ENCODE results near the gene TMC4.
A peak's percentile ranks its signal among the peaks of the same experiment; 100 is the strongest.

TMC4 gene

DNA sequence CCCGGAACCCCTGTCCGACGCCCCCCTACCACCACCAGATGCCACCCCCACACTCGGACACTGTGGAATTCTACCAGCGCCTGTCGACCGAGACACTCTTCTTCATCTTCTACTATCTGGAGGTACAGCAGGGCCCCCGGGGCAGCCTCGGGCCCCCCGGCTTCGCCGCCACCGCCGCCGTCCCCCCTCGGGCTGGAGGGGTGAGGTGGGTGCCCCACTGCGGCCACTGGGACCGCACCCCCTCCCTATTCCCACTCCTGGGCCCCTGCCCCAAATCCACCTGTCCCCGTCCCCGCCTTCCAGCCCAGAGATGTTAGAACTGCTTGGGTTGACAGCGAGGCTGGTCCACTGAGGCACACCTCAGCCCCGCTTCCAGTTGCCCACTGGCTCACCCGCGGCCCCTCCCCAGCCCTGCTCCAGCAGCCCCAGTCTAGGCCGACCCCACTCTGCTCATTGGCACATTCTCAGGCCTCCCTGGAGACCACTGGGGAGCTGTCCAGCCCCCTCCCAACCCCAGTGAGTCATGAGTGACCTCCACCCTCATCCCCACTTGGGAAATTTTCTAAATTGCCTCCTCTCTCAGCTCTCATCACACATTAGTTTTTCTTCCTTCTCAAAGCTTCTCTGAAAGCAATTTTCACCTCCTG, 20.0 kb downstream of the TMC4 start:
- DNase-seq, result no peak

GRCh38 chr19:54152267-54152666, 20.7 kb downstream of the TMC4 start:
- DNase-seq, result no peak

- no peak for DNase-seq
Observed at GRCh38 chr19:54151362-54152035, 21.5 kb downstream of the TMC4 start.

DNA sequence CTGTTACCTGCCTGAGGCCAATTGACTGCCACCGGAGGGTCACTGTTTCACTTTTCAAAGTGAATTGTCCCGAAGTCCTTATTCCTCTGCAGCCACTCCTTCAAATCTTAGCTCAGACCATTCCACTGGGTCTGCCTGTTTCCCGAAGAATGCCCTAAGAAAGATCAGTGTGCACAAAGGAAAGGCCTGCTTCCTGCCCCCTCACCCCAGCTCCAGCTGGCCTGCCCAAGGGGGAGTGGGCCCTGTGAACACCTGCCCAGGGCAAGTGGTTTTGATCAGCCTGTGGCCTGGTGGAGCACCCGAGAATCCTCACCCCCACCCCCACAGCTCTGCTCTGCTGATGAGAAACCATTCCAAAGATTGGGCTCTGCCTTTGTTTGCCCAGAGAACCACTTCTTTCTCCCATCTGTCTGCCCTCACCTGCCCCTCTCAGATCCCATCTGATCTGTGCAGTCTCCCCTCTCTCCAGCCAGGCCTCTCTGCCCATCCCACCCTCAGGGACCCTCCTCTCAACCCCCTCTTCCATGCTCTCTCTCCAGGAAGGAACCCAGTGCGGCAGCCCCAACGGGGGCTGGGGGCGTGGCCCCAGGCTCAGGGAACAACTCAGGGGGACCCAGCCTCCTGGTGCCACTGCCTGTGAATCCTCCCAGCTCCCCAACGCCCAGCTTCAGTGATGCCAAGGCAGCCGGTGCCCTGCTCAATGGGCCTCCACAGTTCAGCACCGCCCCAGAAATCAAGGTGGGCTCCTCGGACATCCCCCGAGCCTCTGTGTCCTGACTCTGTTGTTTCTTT, 23.7 kb downstream of the TMC4 start:
- DNase-seq, result no peak

DNA sequence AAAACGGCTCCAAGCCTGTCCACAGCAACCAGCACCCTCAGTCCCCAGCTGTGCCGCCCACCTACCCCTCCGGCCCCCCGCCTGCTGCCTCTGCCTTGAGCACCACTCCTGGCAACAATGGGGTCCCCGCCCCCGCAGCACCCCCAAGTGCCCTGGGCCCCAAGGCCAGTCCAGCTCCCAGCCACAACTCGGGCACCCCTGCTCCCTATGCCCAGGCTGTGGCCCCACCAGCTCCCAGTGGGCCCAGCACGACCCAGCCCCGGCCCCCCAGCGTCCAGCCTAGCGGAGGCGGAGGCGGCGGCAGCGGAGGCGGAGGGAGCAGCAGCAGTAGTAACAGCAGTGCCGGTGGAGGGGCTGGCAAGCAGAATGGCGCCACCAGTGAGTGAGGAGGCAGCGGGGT, 24.8 kb downstream of the TMC4 start:
- DNase-seq, result no peak

- no peak for DNase-seq
Observed at GRCh38 chr19:54147676-54148075, 25.3 kb downstream of the TMC4 start.

- DNase-seq, result no peak
Observed at GRCh38 chr19:54145541-54146158, 27.3 kb downstream of the TMC4 start.

DNA sequence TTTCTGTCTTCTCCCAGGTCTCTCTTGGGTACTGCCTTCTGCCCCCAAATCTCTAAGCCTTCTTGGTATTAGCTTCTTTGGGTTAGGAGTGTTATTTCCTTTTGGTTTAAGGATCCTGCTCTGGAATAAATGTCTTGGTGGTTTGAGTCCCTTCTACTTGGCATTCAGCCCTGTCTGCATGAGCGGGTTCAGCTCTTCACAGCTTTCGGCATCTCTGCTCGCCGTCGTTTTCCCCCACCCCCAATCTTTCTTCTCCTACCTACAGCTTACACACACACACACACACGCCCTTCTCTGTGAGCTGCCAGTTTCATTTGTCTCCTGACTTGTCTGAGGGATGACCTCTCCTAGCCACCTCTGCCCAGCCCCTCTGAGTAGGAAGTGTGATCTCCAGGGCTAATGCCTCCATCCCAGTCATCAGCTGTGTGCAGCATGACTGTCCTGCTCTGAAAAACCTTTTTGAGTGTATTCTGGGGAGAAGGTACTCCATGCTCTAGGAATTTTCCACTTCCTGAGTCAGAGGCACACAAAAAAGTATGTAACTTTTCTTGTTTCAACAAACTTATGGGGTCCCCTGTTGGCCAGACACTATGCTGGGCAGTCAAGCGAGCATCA, 30.7 kb downstream of the TMC4 start:
- no peak for DNase-seq

GRCh38 chr19:54141356-54141755, 31.6 kb downstream of the TMC4 start:
- DNase-seq, result no peak

DNA sequence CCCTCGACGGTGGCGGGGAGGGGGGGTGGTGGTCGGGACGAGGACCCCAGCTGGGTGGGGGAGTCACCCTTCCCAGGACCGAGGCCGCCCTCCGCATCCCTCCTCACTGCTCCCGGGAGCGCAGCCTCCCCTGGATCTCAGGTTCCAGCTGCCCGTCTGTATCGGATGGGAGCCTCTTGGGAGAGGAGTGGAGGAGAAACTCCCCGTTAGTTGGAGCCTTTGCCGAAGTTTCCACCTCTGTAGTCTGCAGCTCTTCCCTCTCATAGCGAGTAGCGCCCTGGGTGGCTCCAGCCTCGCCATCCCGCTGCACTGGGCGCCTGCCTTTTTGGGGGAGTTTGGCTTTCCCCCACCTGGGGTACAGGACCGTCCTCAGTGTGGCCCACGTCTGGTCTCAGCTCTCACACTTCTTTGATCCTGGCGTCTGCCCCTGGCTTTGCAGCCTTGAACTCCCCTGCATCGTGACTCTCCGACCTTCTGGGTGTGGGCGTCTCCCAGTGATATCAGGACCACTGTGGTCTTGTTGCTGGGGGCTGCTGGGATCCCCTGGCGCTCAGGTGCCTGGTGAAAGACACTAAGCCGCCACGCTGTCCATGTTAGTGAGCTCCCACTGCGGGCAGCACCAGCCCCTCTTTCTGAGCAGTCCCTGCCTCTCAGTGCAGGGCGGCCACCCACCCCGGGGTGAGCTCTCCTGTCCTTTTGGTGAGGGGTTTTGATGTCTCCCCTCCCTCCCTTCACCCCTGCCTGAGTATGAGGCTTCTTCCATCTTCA, 34.3 kb downstream of the TMC4 start:
- peak; percentile 18 for DNase-seq

DNA sequence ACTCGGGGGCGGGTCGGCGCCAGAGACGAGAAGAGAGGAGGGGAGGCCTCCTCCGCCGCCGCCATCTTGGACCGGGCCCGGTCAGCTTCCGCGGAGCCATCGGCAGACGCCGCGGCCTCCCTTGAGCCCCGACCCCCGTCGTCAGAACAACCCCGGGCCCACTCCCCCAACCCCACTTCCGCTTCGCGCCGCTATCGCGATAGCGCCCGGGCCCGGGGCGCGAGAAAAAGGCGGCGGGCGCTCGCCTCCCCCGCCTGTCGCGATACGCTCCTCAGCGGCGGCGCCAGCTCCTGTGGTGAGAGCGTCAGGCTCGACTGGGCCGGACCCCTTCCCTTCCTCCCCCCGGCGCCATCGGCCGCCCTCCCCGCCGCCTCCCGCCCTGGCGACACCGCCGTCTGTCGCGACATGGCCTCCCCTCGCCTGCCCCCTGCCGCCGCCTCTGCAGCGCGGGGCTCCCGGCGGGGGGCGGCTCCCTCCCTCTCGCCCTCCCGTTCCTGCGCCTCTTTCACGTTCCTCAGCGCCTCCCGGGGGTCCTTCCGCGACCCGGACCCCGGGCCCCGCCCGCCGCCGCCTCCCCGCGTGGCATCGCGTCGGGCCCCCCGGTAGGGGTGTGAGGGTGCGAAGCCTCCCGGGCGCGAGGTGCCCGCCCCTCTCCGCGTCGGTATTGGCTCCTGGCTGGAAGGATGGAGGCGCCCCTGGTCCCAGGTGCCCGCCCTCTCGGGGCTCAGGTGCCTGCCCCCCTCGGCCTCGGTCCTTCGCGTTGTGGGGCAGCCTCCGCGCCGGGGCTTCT, 35.1 kb downstream of the TMC4 start, which contains the start of gene CNOT3:
CNOT3 (plus strand) TSS at position 64 of the 790 bp plus-strand sequence. CDS start 5,217 bp downstream, outside the sequence.
- DNase-seq, result peak; percentile 18

DNA sequence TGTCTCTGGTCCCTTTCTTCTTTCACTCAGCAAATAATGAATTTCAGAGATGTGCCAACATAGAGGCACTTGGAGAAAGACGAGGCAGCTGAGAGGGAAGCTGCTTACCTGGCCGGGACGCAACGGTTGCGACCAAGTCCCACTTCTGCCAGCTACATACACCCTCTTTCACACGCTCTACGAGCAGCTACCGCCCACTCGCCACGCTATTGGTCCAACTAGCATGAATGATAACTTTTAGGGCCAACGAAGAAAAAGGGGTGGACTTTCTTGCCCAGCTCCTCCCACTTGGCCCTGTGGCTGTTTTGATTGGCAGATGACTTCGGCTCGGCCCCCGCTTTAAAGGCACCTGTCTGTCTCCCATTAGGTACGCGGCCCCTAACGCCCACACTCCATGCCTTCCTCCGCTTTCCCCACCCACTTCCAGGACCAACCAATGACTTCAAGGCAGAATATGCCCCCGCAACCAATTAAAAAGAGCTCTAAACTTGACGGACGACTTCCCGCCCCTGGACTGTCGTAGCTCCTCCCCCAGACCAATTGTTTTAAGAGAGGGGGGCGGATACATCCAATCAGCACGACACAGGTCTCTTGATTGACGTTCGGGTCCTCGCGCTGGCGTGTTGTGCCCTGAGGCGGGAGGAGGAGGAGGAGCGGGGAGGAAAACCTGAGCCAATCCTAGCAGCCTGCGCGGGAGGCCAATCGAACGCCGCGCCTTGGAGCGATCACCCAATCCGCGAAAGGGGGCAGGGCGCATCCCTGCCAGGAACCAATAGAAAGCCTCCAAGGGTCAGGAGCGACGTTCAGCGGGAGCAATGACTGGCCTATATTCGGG, 35.9 kb downstream of the TMC4 start:
- DNase-seq, result peak; percentile 100

GRCh38 chr19:54136086-54136863, 36.7 kb downstream of the TMC4 start:
- DNase-seq, result peak; percentile 75

DNA sequence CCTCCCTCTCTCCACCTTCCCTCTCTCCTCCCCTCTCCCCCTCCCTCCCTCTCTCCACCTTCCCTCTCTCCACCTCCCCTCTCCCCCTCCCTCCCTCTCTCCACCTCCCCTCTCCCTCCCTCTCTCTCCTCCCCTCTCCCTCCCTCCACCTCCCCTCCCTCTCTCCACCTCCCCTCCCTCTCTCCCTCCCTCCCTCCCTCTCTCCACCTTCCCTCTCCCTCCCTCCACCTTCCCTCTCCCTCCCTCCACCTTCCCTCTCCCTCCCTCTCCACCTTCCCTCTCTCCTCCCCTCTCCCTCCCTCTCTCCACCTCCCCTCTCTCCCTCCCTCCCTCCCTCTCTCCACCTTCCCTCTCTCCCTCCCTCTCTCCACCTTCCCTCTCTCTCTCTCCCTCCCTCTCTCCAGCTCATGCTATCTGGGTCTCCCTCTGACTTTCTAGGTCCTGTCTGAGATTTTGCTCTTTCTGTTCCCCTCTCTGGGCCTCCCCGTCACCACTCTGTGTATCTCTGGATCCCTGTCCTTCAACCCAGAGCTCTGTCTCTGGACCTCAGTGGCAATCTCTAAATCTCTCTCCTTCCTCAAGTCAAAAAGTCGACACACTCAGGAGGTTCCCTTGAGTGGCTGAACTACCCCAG, 38.9 kb downstream of the TMC4 start:
- no peak for DNase-seq

- peak; percentile 80 for DNase-seq
Observed at GRCh38 chr19:54133312-54133956, 39.5 kb downstream of the TMC4 start.

- no peak for DNase-seq
Observed at GRCh38 chr19:54129617-54129996, 43.4 kb downstream of the TMC4 start.

DNA sequence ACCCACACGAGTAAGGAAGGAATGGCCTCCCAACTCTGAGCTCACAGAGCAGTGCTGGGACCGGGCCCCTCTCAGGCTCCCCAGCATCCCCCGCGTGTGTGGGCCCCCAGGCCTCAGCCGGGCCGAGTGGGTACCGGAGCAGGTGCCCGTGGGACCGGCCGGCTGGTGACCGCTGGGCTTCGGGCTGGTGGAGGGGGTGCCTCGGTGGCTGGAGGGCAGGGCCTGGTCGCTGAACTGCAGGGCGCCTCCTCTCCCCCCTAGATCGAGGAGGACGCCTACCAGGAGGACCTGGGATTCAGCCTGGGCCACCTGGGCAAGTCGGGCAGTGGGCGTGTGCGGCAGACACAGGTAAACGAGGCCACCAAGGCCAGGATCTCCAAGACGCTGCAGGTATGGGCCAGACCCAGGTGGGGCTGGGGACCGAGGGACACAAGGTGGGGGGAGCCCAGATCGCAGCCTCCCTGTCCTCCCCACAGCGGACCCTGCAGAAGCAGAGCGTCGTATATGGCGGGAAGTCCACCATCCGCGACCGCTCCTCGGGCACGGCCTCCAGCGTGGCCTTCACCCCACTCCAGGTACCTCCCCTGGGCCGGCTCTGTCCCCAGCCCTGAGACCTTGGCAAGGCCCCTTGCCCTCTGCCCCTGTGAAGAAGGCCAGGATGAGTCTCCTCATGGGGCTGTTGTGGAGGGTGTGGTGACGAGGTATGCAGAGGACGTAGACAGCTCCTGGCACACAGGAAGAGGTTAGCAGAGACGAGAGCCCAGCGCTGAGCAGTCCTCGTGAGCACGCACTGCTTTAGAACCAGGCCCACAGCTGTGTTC, 44.0 kb downstream of the TMC4 start:
- DNase-seq, result no peak

GRCh38 chr19:54128441-54128725, 44.6 kb downstream of the TMC4 start:
- DNase-seq, result no peak

Measured in NCI-H2171 treated with DMSO at 0.1 percent for 48 hours (cell line).